Measurements from ENCODE around the gene KCNH3. TPM values are rescaled to one million over a fixed set of nuclear protein-coding genes. Genes with fewer than 3 reads are reported as not detected.

The KCNH3 gene
- total RNA-seq, 1 experiment from 2014 or later, result 0.59 TPM

- DNase-seq, result no peak
- H3K27me3 Mint-ChIP-seq (ENCODE audit: unreplicated experiment), result no peaks in the 10 kb centered on the region
- H3K36me3 Mint-ChIP-seq (ENCODE audit: insufficient read depth, unreplicated experiment), result peaks cover 5% of the 10 kb centered on the region
- no peak overlapping the region for H3K27ac Mint-ChIP-seq (ENCODE audit: unreplicated experiment)
- H3K9me3 Mint-ChIP-seq (ENCODE audit: low read depth, unreplicated experiment), result no peaks in the 10 kb centered on the region
- TF ChIP-seq CTCF (IDR thresholded peaks at IDR 0.05; ENCODE audit: unreplicated experiment), result no peak
- no TSS peak for BruUV-seq (replicated peaks)
- no peaks in the 10 kb centered on the region for H3K4me1 Mint-ChIP-seq (ENCODE audit: low read depth, unreplicated experiment)
- CTCF ChIA-PET, result no interaction called here
- H3K4me3 Mint-ChIP-seq (ENCODE audit: low read depth, unreplicated experiment), result no peak overlapping the region
- intact Hi-C loops (cut with micrococcal nuclease; ENCODE audit: unreplicated experiment), result no loop called here
These were observed 43.4 kb downstream of the KCNH3 start for GRCh38 chr12:49582201-49582600.

GRCh38 chr12:49582850-49583249 lies 44.0 kb downstream of the KCNH3 start:
- DNase-seq, result no peak
- no TSS peak for BruUV-seq (replicated peaks)

GRCh38 chr12:49583366-49584094 lies 44.7 kb downstream of the KCNH3 start:
- Mint-ChIP-seq H3K9me3 (ENCODE audit: low read depth, unreplicated experiment) (no peaks in the 10 kb centered on the region), H3K27ac (ENCODE audit: unreplicated experiment) (no peak overlapping the region), H3K4me3 (ENCODE audit: low read depth, unreplicated experiment) (no peak overlapping the region), H3K27me3 (ENCODE audit: unreplicated experiment) (no peaks in the 10 kb centered on the region), H3K36me3 (ENCODE audit: insufficient read depth, unreplicated experiment) (peaks cover 5% of the 10 kb centered on the region), H3K4me1 (ENCODE audit: low read depth, unreplicated experiment) (no peaks in the 10 kb centered on the region)
- TF ChIP-seq CTCF (IDR thresholded peaks at IDR 0.05; ENCODE audit: unreplicated experiment), result no peak
- no peak for DNase-seq
- CTCF ChIA-PET, result no interaction called here
- no TSS peak for BruUV-seq (replicated peaks)
- intact Hi-C loops (cut with micrococcal nuclease; ENCODE audit: unreplicated experiment), result no loop called here

More at GRCh38 chr12:49582850-49583249, 44.0 kb downstream of the KCNH3 start:
- CTCF ChIA-PET, result no interaction called here
- no peak overlapping the region for H3K27ac Mint-ChIP-seq (ENCODE audit: unreplicated experiment)
- H3K9me3 Mint-ChIP-seq (ENCODE audit: low read depth, unreplicated experiment), result no peaks in the 10 kb centered on the region
- peaks cover 5% of the 10 kb centered on the region for H3K36me3 Mint-ChIP-seq (ENCODE audit: insufficient read depth, unreplicated experiment)
- H3K27me3 Mint-ChIP-seq (ENCODE audit: unreplicated experiment), result no peaks in the 10 kb centered on the region
- intact Hi-C loops (cut with micrococcal nuclease; ENCODE audit: unreplicated experiment), result no loop called here
- no peaks in the 10 kb centered on the region for H3K4me1 Mint-ChIP-seq (ENCODE audit: low read depth, unreplicated experiment)
- TF ChIP-seq CTCF (IDR thresholded peaks at IDR 0.05; ENCODE audit: unreplicated experiment), result no peak
- H3K4me3 Mint-ChIP-seq (ENCODE audit: low read depth, unreplicated experiment), result no peak overlapping the region

GRCh38 chr12:49584591-49584990 lies 45.8 kb downstream of the KCNH3 start:
- TF ChIP-seq CTCF (IDR thresholded peaks at IDR 0.05; ENCODE audit: unreplicated experiment), result no peak
- Mint-ChIP-seq H3K4me1 (ENCODE audit: low read depth, unreplicated experiment) (no peaks in the 10 kb centered on the region), H3K27me3 (ENCODE audit: unreplicated experiment) (no peaks in the 10 kb centered on the region), H3K9me3 (ENCODE audit: low read depth, unreplicated experiment) (no peaks in the 10 kb centered on the region), H3K4me3 (ENCODE audit: low read depth, unreplicated experiment) (no peak overlapping the region), H3K27ac (ENCODE audit: unreplicated experiment) (no peak overlapping the region), H3K36me3 (ENCODE audit: insufficient read depth, unreplicated experiment) (peaks cover 1% of the 10 kb centered on the region)
- intact Hi-C loops (cut with micrococcal nuclease; ENCODE audit: unreplicated experiment), result no loop called here
- no peak for DNase-seq
- BruUV-seq (replicated peaks), result no TSS peak
- CTCF ChIA-PET, result no interaction called here

Data from Calu3 (cell line).